Spleen (tissue), 7 donors: ENCODE results near the gene GLRA2.

Experiments used
- CTCF ChIP-seq, 11 experiments: fragments of 200-600 bp in 7 of 11; fragments of 450-650 bp in 4 of 11; sonication (generic) in 4 of 11; IDR thresholded peaks in 8 of 11; conservative IDR thresholded peaks in 3 of 11; 1 replicate in 7 of 11; 2 replicates in 4 of 11; pipeline versions ENCODE4 v1.4.0 to v1.8.0; 2016 to 2021; ENCODE audit warnings: antibody characterized with exemption in 11 of 11, inconsistent platforms in 4 of 11, mild to moderate bottlenecking in 1 of 11
- POLR2A ChIP-seq, 3 donors: fragments of 450-650 bp; IDR thresholded peaks; one replicate each; pipeline ENCODE4 v1.5.1; 2017; ENCODE audit warnings: antibody characterized with exemption in 3 of 3, mild to moderate bottlenecking in 1 of 3
- donor health status: DM: no; HTN: no; CAD: no; lungs with moderate emphysema.
- donor health status: DM: no; HTN: no; CAD: no.
- donor health status: DM: no; HTN: no; CAD: no.

DNA sequence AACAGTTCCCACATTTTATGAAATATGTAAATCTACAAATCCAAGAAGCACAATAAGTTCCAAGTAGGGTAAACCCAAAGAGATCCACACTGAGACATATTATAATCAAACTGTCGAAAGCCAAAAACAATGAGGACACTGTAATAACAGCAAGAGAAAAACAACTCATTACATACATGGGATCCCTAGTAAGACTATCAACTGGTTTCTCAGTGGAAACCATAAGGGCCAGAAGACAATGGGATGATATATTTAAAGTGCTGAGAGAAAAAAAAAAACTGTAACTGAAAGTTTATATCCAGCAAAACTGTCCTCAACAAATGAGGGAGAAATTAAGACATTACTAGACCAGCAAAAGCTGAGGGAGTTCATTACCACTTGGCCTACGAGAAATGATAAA is 34.7 kb downstream of the GLRA2 start:
- TF ChIP-seq POLR2A (IDR thresholded peaks at IDR 0.05), result no peak
- no peak for TF ChIP-seq CTCF (IDR thresholded peaks at IDR 0.05 in 8 of 11, conservative IDR thresholded peaks at IDR 0.05 in 3 of 11)
